Measurements from ENCODE around the gene RNF13. TPM values are rescaled to one million over a fixed set of nuclear protein-coding genes. Genes with fewer than 3 reads are reported as not detected.
"Not testable (repeated sequence)": the region's sequence is repeated elsewhere in the genome, so short reads cannot be mapped to it uniquely, and the experiment has no call there.

RNF13 gene
- total RNA-seq, 1 donor from 2014 or later: 89.3 TPM

DNA sequence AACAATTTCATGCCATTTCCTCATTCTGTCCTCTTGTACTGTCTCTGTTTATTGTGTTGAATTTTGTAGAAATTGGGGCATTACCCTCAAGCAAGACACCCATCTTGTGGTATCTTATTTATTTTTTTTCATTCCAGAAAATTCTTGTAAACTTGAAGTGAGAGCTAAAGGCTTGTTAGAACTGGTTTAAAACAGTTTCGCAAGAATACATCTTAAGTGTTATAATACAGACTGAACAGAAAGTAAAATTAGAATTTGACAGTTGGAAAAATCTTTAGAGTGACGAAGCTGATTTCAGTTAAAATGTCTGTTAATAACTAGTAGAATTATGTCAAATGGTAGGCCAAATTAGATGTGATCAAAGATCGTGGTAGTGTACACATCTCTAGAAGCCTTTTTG lies 26.9 kb downstream of the RNF13 start:
- no peak for DNase-seq

DNA sequence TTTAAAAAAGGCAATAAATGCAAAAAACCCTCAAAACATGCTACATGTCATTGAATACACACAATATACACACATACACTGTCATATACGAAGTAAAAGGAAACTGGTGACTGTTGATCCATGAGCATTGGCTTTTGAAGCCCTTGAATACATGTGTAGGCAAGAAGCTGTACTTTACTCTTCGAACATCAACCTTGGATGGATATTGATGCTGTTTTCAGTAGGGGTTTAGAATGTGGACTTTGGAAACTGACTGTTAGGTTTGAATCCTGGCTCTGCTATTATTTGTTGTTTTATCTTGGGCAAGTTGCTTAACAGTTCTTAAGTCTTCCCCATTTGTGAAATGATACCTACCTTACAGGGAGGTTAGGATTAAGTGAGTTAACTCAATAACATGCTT lies 30.5 kb downstream of the RNF13 start:
- no peak for DNase-seq

DNA sequence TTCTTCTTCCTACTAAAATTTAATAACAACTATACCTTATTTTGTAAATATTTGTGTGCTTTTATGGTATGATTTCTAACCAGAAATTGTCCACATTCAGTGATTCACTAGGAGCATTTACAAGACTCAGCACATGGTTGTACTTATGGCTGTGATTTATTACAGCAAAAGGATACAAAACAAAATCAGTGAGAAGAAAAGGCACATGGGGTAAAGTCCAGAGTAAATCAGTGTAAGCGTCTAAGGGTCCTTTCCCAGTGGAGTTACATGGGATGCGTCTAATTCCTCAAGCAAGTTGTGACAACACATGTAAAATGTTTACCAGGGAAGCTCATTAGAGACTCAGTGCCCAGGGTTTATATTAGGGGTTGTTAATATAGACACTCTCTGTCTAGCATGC lies 31.1 kb downstream of the RNF13 start:
- DNase-seq: no peak

DNA sequence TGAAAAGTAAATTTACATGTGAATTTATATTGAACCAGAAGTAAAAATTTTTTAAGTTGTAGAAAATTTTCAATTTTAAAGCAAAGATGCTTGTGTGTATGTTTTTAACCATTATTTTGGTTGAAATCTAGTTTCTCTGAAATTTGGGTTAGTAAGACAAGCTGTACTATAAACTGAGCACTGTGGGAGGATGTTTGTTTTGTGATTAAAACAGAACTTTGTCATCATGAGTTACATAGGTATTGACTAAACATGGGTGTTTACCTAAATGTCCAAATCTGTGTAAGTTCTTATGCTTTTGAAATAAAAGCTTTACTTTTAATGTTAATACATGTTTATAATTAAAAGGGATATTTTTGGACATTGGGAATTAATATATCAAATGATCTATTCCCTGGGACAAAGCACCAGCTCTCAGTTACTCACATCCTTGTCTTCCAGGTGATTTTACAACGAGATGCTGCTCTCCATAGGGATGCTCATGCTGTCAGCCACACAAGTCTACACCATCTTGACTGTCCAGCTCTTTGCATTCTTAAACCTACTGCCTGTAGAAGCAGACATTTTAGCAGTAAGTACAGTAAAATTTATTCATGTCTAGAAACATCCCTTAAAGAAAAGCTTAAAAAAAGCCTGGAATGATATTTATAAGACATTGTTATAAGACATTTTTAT lies 32.7 kb downstream of the RNF13 start:
- no peak for DNase-seq

DNA sequence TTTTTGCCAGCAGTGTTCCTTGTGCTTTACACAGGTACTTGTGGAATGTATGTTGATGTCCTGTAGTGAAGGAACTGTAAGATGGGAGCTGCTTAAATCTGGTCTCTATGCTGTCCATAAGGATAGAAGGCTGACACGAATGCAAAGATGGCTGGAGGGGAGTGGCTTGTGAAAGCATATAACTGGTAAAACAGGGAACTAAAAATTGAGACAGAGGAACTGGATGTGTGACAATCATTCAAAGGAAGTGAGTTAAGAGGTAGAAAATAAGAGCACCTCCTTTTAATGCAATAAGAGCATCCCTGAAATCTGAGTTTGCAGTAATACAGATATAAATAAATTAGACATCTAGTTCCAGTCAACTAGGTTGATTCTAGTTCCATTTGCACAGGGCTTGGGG lies 35.2 kb downstream of the RNF13 start:
- no peak for DNase-seq

DNA sequence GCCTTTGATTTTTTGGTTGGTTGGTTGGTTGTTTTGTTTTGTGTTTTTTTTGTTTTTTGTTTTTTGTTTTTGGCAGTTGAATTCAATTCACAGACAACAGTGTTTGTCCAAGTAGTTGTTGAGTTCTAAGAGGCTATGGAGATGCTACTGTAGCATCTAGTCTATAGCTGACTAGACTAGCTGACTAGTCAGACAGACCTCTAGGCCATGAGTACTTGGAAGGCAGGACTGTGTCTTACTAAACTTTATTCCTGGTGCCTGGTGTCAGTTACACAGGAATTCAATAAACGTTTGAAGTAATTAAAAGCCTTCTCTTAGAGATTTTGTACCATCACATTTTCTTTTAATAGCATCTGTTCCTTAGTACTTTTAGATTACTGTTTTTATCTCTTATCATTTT lies 35.7 kb downstream of the RNF13 start:
- DNase-seq: no peak

DNA sequence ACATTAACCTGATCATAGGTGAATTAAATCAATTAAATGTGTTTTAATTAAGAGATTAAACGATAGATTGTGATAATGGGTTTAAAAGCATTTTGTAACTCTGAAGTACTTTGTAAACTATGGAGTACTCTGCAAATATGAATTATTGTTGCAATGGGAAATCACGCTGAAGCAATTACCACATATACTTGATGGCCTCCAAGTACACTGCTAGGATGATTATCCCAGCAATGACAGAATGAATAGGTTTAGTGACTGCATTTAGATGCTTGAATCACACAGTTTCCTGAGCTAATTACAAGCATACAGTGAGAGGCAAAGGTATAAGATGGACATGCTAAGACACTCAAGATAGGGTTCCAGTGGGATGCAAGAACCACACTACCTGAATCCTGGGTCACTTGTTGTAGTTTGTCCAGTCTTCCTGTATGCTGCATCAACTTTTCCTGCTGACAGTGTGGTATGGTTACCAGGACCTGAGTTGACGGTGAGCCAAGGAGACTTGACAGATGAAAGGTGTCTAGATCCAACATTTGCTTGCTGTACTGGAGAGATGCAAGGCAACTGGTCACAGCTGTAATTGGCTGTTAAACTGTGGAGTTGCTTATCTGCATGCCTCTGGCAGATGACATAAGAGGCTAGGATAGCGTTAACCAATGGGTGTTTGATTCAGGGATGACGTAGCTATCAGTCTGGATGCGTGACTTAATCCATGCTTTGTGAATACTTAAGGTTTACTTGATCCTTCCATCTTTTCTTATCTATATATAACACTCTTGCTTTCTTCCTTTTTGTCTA lies 38.0 kb downstream of the RNF13 start:
- no peak for DNase-seq

DNA sequence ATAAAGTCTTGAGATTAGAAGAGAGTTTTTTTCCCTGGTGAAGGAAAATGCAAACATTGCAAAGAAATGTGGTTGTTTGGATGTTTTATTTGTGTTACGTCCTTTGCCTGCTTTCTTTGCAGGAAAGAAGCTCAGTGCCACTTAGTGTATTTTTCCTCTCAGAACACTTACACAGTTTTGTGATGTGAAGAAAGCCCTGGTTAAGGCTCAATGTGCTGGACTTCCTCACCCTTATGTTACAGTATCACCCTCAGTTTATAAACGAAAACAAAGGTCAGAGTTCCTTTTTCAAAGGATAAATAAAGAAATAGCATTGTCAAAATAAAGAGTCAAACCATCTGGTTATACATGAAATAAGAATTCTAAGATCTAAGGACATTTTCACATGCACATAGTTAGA lies 45.9 kb downstream of the RNF13 start:
- DNase-seq: no peak

DNA sequence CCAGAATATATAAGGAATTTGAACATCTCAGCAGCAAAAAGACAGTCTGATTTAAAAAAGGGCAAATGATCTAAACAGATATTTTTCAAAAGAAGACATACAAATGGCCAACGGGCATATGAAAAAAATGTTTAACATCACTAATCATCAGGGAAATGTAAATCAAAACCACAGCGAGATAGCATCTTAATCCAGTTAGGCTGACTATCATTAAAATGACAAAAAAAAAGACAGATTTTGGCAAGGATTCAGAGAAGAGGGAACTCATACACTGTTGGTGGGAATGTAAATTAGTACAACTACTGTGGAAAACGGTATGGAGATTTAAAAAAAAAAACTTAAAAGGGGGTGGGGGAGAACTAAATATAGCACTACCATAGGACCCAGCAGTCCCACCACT lies 47.9 kb downstream of the RNF13 start:
- no peak for DNase-seq

DNA sequence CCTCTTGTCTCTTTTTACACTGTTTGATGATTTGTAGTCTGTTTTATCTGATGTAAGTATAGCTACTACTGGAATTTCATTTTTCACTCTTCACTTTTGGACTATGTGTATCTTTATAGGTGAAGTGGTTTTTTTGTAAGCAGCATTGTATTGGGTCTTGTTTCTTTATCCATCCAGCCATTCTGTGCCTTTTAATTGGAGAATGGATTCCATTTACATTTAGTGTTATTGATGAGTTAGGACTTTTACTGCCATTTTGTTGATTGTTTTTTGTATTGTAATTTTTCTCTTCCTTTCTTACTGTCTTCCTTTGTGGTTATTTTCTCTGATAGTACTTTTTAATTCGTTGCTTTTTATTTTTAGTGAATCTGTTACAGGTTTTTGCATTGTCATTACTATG lies 54.5 kb downstream of the RNF13 start:
- DNase-seq: no peak

DNA sequence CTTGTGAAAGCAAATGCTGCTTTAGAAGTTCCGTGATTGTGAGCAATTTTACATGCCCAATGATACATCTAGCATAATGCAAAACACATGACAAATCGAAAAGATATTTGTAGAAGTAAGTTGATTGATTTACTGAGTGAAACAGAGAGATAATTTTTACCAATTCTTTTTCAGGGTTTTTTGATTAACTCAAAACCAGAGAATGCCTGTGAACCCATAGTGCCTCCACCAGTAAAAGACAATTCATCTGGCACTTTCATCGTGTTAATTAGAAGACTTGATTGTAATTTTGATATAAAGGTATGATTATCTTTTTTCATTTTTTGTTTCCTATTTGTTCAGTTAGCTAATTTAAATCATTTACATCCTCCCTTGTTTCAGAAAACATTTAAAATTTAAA lies 58.8 kb downstream of the RNF13 start:
- DNase-seq: no peak

DNA sequence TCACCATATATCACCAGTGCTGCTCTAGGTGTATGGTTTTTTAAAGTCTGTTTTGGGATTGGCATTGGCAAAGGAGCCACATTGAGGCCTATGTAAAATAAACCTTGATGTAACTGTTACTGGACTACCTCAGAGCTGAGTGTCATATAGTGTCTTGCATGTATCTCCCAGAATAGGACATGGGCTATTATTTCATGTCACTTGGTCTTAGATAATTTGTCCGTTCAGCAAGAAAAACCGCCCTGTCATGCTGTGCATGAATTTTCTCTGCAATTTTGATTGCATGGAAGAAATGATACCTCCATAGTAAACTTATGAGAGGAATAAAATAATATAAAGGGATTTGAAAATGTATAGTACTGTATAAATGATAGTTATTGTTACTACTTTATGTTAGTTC lies 59.6 kb downstream of the RNF13 start:
- DNase-seq: no peak

DNA sequence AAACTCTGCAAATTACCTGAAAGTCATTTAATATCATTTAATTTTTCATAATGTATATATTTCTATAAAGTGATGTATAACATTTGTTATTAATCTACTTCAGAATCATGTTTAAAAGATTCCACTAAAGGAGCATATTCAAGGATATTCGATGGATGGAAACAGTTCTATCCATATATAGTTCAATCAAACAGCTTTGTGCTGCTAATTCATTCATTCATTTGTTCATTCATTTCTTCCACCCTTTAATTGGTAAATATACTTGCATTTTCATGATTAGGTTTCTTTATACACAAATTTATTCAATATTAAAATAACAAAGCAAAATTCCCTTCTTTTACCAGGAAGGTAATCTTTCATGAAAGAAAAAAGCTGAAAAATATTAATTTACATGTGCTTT lies 64.7 kb downstream of the RNF13 start:
- DNase-seq: no peak

DNA sequence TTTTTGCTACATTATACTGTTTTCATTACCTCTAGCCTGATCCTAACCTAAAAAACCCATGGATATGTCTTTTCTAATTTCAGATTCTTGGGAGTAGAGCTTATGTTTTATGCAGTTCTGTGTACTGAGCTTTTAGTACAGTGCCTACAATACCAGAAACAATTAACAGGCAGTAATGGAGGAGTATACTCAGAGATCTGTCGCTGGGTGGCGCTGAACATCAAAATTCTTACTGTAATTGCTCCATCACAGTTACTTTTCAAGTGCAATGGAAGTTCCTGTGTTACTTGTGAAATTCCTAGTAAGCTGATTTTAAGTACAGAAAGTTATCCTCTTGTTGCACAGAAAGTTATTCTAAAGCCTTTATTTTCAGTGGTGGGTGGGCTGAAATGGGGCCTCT lies 66.9 kb downstream of the RNF13 start:
- DNase-seq: peak; percentile 60

DNA sequence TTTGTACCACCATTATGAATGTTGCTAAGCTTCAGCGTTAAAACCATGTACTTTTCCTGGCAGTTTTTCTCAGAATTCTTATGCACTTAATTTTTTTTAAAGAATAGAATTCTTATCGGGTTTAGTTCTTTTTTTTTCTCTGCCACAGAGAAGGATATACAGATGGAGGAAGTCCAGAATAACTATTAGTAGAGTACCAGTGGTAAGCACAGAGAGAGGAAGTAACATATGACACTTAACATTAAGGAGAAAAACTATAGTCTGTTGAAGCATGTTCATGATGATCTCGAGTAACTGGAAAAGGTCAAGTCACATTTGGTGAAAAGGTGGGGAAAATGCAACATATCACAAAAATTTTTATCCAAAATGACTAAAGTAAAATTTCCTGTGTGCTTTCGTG lies 68.9 kb downstream of the RNF13 start:
- DNase-seq: no peak

DNA sequence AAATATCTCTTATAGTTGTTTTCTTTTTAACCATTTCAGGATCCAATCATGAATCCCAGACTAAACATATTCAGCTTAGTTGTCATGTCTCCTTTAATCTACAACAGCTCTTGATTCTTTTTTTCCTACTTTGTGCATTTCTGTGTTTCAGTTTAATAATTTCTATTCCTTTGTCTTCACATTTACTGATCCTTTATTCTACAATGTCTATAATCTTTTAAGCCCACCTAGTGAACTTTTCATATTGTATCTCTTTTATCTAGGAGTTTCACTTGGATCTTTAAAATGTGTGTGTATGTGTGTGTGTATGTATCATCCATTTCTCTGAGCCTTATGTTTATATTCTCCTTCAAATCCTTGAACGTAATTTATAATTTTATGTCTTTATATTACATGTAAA lies 70.1 kb downstream of the RNF13 start:
- no peak for DNase-seq

DNA sequence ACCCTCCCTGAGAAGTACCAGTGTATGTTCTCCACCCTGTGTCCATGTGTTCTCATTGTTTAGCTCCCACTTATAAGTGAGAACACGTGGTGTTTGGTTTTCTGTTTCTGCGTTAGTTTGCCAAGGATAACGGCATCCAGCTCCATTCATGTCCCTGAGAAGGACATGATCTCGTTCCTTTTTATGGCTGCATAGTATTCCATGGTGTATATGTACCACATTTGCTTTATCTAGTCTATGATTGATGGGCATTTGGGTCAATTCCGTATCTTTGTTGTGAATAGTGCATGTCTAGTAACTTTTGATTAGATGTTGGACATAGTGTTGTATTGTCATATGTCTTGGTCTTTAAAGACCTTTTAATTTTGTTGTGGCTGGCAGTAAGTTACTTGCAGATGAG lies 70.8 kb downstream of the RNF13 start:
- DNase-seq: not testable (repeated sequence)

DNA sequence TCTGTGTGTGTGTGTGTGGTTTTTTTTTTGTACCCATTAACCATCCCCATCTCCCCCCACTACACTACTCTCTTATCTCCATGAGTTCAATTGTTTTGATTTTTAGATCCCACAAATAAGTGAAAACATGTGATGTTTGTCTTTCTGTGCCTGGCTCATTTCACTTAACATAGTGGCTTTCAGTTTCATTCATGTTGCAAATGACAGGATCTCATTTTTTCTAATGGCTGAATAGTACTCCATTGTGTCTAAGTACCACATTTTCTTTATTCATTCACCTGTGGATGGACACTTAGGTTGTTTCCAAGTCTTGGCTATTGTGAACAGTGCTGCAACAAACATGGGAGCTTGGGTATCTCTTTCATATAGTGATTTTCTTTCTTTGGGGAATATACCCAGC lies 71.8 kb downstream of the RNF13 start:
- DNase-seq: not testable (repeated sequence)

DNA sequence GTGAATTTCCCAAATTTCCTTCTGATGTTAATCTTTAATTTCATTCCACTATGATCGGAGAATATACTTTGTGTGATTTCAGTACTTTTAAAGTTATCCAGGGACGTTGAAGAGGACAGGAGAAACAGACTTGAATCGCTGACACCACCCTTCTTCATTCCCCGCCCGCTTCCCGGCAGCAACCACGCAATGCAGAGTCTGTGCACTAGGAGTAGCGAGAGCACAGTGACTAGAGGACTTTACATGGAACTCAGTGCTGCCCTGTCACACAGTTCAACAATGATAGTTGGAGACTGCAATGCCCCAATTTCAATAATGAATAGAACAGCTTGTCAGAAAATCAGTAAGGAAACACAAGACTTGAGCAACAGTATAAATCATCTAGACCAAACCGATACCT lies 73.9 kb downstream of the RNF13 start:
- no peak for DNase-seq

DNA sequence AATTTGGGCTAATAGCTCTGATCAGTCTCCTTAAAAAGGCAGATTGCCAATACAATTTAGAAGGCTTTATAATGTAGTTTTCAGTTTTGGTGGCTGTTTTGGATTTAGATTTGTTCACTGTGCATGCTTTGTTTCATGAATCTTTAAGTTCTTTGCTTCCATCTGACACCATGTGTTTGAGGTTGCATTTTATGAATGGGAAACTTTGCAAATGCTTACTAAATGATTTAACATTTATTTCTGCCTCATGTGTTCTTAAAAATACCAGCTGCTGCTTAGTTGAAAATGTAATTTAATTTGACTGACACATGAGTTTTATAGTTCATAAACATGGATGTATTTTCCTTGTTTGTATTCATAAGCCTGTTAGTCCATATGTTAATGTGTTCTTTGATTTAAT lies 78.6 kb downstream of the RNF13 start:
- peak; percentile 60 for DNase-seq

DNA sequence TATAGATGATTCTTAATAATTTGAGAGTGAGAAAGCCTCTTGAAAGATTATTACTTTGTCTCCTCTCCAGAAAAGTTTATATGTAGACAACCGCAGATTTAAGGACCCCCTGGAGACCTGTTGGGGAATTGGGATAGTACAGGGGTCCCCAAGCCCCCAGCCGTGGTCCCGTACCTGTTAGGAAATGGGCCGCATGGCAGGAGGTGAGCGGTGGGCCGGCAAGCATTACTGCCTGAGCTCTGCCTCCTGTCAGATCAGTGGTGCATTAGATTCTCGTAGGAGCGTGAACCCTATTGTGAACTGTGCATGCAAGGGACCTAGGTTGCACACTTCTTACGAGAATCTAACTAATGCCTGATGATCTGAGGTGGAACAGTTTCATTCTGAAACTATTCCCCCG lies 79.4 kb downstream of the RNF13 start:
- DNase-seq: no peak

DNA sequence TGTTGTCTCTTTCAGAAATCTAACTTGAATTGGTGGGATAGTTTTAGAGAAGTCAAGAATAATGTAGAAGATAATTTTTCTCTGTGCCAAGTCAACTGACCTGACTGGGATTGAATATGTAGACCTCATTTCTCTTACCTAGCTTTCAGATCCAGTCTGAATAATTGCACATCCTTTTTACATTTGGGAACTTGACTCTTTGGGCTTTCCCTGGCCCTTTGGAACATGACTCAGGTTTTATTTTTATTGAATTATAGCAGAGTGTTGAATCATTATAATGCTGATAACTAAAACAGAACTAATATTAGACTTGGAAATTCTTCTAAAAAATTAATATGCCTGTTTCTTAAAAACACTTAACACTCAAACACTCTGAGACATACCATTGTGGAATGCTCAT lies 81.2 kb downstream of the RNF13 start:
- no peak for DNase-seq

DNA sequence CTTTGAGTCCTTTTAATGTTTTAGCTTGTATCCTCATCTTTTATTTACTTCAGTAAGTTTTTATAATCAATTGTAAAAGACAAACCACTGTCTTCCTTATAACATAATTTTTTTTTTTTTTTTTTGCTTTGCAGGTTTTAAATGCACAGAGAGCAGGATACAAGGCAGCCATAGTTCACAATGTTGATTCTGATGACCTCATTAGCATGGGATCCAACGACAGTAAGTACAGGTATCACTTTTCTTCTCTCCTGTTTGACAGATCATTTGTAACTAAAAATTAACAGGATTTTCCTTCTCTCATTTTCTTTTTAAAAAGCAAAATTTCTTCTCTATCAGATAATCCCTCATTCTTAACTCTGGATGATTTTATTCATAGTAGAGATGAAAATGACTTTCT lies 82.3 kb downstream of the RNF13 start:
- DNase-seq: no peak

DNA sequence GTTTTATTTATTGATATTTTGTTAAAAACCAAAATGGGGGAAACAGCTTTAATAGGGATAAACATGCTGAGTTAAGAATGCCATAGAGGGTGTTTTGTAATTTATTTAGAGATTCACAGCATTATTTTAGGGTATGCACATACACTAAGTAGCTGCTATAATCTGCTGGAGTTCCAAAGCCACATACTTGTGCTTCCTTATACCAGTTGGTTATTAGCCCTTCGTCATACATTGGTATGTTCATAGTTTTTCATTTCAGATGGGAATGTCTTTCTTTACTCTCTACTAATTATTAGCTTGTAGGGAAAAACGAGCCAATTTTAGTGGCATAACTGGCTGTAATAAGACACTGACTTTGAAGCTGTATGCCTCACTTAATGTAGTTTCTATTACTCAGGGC lies 82.8 kb downstream of the RNF13 start:
- no peak for DNase-seq
